HL-60 (cell line): ENCODE data around the gene PLEKHG2.

Experiments
- DNase-seq, 2 experiments: peaks; one replicate each; pipeline ENCODE4 v3.0.0-alpha.2; 2010 to 2020; ENCODE audit warnings: low read depth in 1 of 2, low spot score in 1 of 2
- H3K27ac ChIP-seq: fragments of 250-450 bp; sonication (Bioruptor Pico); replicated peaks from 2 replicates; pipeline ENCODE4 v1.5.1; 2020; ENCODE audit warnings: mild to moderate bottlenecking, moderate library complexity
- H3K27me3 ChIP-seq: fragments of 250-450 bp; sonication (Bioruptor Pico); 2 replicates; pipeline ENCODE4 v1.5.1; 2021; ENCODE audit warnings: mild to moderate bottlenecking, moderate library complexity; ENCODE audit not compliant: insufficient read depth, poor library complexity, severe bottlenecking
- H3K4me3 ChIP-seq: replicated peaks from 2 replicates; pipeline ENCODE4 v1.5.1; 2011; ENCODE audit warnings: mild to moderate bottlenecking, control low read depth, low read length; ENCODE audit not compliant: insufficient read depth
- CTCF ChIP-seq: IDR thresholded peaks from one replicate; pipeline ENCODE4 v1.5.1; 2011; ENCODE audit warnings: low read length, control low read depth, inconsistent platforms; ENCODE audit not compliant: insufficient read depth
- GABPA ChIP-seq: IDR thresholded peaks from 2 replicates; pipeline ENCODE4 v1.6.1; 2012; ENCODE audit warnings: low read depth
- POLR2AphosphoS5 ChIP-seq: IDR thresholded peaks from 2 replicates; pipeline ENCODE4 v1.6.1; 2012; ENCODE audit warnings: low read depth
- REST ChIP-seq: IDR thresholded peaks from 2 replicates; pipeline ENCODE4 v1.6.1; 2012; ENCODE audit warnings: low read depth; ENCODE audit not compliant: insufficient replicate concordance
- SPI1 ChIP-seq: IDR thresholded peaks from 2 replicates; pipeline ENCODE4 v1.6.1; 2012; ENCODE audit warnings: low read depth, mild to moderate bottlenecking, borderline replicate concordance

The PLEKHG2 gene

GRCh38 chr19:39400061-39400460 is 12.4 kb upstream of the PLEKHG2 start:
- Histone ChIP-seq H3K27ac (no peak overlapping the region), H3K27me3 (no peaks in the 10 kb centered on the region), H3K4me3 (no peak overlapping the region)
- TF ChIP-seq SPI1 (no peak), POLR2AphosphoS5 (no peak), CTCF (no peak), REST (no peak), GABPA (no peak)
- DNase-seq: no peak

- no peak for DNase-seq
- Histone ChIP-seq H3K27me3 (no peaks in the 10 kb centered on the region), H3K27ac (no peak overlapping the region), H3K4me3 (no peak overlapping the region)
- no peak for TF ChIP-seq CTCF
- TF ChIP-seq POLR2AphosphoS5: no peak
- no peak for TF ChIP-seq GABPA
- no peak for TF ChIP-seq REST
- TF ChIP-seq SPI1: no peak
Measured at GRCh38 chr19:39401070-39401548, 11.4 kb upstream of the PLEKHG2 start.

GRCh38 chr19:39401549-39402345 is 10.7 kb upstream of the PLEKHG2 start:
- peak overlapping the region; percentile 91 for H3K27ac ChIP-seq
- DNase-seq: peak in 1 of 2 experiments; percentile 32
- no peak overlapping the region; the same call in 1 of the 2 replicates for H3K4me3 ChIP-seq
- no peaks in the 10 kb centered on the region for H3K27me3 ChIP-seq
- TF ChIP-seq SPI1 (no peak), POLR2AphosphoS5 (no peak), CTCF (no peak), GABPA (no peak), REST (no peak)
